ENCODE data around the gene ZNF142. TPM values are rescaled to one million over a fixed set of nuclear protein-coding genes. Genes with fewer than 3 reads are reported as not detected.

ZNF142 gene
- polyA plus RNA-seq, 3 donors, result 0.72 to 15.6 (median 3.3) TPM

DNA sequence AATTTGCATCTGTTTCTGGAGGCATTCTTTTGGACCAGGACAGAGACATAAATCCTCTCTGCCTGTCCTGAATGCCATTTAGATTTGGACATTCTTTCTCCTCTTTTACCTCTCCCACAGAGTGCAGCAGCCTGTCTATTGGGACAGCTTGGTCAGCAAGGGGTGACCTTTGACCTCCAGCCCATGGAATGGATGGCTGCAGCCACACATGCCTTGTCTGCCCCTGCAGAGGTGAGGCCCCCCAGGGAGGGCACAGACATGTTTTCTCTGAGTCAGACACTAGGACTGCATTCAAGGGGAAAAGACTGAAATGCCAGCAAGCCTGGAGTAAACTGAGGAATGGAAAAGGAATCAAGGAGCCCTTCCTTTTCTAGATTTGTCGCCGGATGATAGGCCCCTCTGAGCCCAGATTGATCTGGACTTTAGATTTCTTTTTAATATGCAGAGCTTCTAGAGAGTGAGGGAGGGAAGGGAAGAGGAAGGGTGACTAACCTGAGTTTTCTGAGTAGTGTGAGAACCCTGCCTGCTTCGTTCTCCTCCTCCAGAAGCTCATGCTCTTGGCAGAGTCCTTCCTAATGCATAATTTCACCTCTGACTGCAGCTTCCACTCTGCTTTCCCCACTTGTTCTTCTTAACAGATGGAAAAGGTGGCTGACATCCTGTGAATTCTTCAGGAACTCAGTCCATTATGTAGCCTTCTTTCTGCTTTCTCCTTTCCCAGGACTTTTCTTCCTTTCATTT is 35.2 kb upstream of the ZNF142 start:
- no peak overlapping the region for H3K27ac Mint-ChIP-seq
- intact Hi-C loops (cut with micrococcal nuclease), result no loop called here
- H3K27ac ChIP-seq (ENCODE audit: low read depth in 1 of 2, low read length in 2 of 2), result no peak overlapping the region
- no peaks in the 10 kb centered on the region for H3K27me3 Mint-ChIP-seq (ENCODE audit: low read depth in 3 of 3)
- H3K4me1 ChIP-seq (ENCODE audit: control insufficient read depth in 1 of 2, insufficient read depth in 2 of 2, low read length in 2 of 2), result peaks cover 4% of the 10 kb centered on the region in 2 donors
- H3K9me3 Mint-ChIP-seq, result no peaks in the 10 kb centered on the region
- H3K9me3 ChIP-seq (replicated peaks in 1 of 2; ENCODE audit: control insufficient read depth in 1 of 2, insufficient read depth in 1 of 2, low read length in 2 of 2), result no peaks in the 10 kb centered on the region
- H3K36me3 ChIP-seq (replicated peaks in 1 of 2; ENCODE audit: control insufficient read depth in 1 of 2, insufficient read depth in 2 of 2, low read length in 2 of 2), result peaks cover 0 to 12% of the 10 kb centered on the region in 2 donors
- H3K27me3 ChIP-seq (ENCODE audit: control insufficient read depth in 2 of 2, insufficient read depth in 2 of 2, low read length in 2 of 2), result no peaks in the 10 kb centered on the region
- TF ChIP-seq, protein P1, sequence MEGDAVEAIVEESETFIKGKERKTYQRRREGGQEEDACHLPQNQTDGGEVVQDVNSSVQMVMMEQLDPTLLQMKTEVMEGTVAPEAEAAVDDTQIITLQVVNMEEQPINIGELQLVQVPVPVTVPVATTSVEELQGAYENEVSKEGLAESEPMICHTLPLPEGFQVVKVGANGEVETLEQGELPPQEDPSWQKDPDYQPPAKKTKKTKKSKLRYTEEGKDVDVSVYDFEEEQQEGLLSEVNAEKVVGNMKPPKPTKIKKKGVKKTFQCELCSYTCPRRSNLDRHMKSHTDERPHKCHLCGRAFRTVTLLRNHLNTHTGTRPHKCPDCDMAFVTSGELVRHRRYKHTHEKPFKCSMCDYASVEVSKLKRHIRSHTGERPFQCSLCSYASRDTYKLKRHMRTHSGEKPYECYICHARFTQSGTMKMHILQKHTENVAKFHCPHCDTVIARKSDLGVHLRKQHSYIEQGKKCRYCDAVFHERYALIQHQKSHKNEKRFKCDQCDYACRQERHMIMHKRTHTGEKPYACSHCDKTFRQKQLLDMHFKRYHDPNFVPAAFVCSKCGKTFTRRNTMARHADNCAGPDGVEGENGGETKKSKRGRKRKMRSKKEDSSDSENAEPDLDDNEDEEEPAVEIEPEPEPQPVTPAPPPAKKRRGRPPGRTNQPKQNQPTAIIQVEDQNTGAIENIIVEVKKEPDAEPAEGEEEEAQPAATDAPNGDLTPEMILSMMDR (IDR thresholded peaks at IDR 0.05), result no peak
- no peaks in the 10 kb centered on the region for H3K79me2 ChIP-seq (ENCODE audit: insufficient read depth, low read length)
- H3K4me3 Mint-ChIP-seq, result no peak overlapping the region
- H3K4me1 Mint-ChIP-seq, result peaks cover 7% of the 10 kb centered on the region
- no peak for DNase-seq
- H4K20me1 ChIP-seq (ENCODE audit: insufficient read depth, low read length), result no peaks in the 10 kb centered on the region
- no peak overlapping the region for H3K4me2 ChIP-seq (replicated peaks; ENCODE audit: extremely low read depth, low read length, poor library complexity, severe bottlenecking)
- H3K9ac ChIP-seq (ENCODE audit: insufficient read depth, low read length, poor library complexity, severe bottlenecking), result no peak overlapping the region
- H3K4me3 ChIP-seq (replicated peaks in 1 of 3; ENCODE audit: low read depth in 2 of 3, low read length in 3 of 3), result no peak overlapping the region
- H2AFZ ChIP-seq (ENCODE audit: insufficient read depth, low read depth, low read length, poor library complexity, severe bottlenecking), result no peak overlapping the region
- WGBS (ENCODE audit: insufficient coverage), result 80% methylated on average over 1 of the region's 3 CpGs
- peaks cover 22 to 26% of the 10 kb centered on the region in 2 donors for H3K36me3 Mint-ChIP-seq

DNA sequence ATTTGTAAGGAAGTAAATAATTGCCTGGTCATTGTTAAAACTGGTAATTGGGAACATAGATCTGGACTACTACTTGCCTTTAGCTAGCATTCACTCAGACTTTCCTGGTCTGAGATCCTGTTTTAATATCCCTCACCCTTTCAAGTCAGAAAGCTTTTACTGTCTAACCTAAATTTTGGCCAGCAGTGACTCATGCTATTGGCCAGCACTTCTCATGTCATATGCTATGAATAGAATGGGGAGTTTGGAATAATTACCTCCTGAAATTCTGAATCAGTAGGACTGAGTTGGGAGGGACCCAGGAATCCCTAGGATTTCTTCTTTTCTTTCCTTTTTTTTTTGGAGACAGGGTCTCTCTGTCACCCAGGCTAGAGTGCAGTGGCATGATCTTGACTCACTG is 31.8 kb upstream of the ZNF142 start:
- no peak overlapping the region for H3K27ac ChIP-seq (ENCODE audit: low read depth in 1 of 2, low read length in 2 of 2)
- intact Hi-C loops (cut with micrococcal nuclease), result no loop called here
- Mint-ChIP-seq H3K4me3 (no peak overlapping the region), H3K27me3 (ENCODE audit: low read depth in 3 of 3) (peaks cover 0 to 2% (median 2%) of the 10 kb centered on the region in 3 donors), H3K4me1 (peaks cover 6% of the 10 kb centered on the region), H3K27ac (no peak overlapping the region), H3K9me3 (no peaks in the 10 kb centered on the region), H3K36me3 (peaks cover 24 to 28% of the 10 kb centered on the region in 2 donors)
- no peaks in the 10 kb centered on the region for H3K27me3 ChIP-seq (ENCODE audit: control insufficient read depth in 2 of 2, insufficient read depth in 2 of 2, low read length in 2 of 2)
- H3K79me2 ChIP-seq (ENCODE audit: insufficient read depth, low read length), result no peaks in the 10 kb centered on the region
- no peak overlapping the region for H2AFZ ChIP-seq (ENCODE audit: insufficient read depth, low read depth, low read length, poor library complexity, severe bottlenecking)
- no peak overlapping the region for H3K4me2 ChIP-seq (replicated peaks; ENCODE audit: extremely low read depth, low read length, poor library complexity, severe bottlenecking)
- TF ChIP-seq, protein P1 (IDR thresholded peaks at IDR 0.05), result no peak
- H4K20me1 ChIP-seq (ENCODE audit: insufficient read depth, low read length), result no peaks in the 10 kb centered on the region
- no peaks in the 10 kb centered on the region for H3K9me3 ChIP-seq (replicated peaks in 1 of 2; ENCODE audit: control insufficient read depth in 1 of 2, insufficient read depth in 1 of 2, low read length in 2 of 2)
- no peak for DNase-seq
- peaks cover 0 to 12% of the 10 kb centered on the region in 2 donors for H3K36me3 ChIP-seq (replicated peaks in 1 of 2; ENCODE audit: control insufficient read depth in 1 of 2, insufficient read depth in 2 of 2, low read length in 2 of 2)
- H3K4me1 ChIP-seq (ENCODE audit: control insufficient read depth in 1 of 2, insufficient read depth in 2 of 2, low read length in 2 of 2), result no peaks in the 10 kb centered on the region
- no peak overlapping the region for H3K4me3 ChIP-seq (replicated peaks in 1 of 3; ENCODE audit: low read depth in 2 of 3, low read length in 3 of 3)
- H3K9ac ChIP-seq (ENCODE audit: insufficient read depth, low read length, poor library complexity, severe bottlenecking), result no peak overlapping the region
